Activated T-helper 9 cell treated with anti-CD3 and anti-CD28 coated beads, Interleukin-2, amount 50 U/mL, for 16 hours (primary cell): ENCODE measurements around the gene PPP1R1B.

Source experiments
- DNase-seq: peaks from one replicate; pipeline ENCODE4 v3.0.0-alpha.2; 2020; ENCODE audit warnings: low read depth

PPP1R1B gene

DNA sequence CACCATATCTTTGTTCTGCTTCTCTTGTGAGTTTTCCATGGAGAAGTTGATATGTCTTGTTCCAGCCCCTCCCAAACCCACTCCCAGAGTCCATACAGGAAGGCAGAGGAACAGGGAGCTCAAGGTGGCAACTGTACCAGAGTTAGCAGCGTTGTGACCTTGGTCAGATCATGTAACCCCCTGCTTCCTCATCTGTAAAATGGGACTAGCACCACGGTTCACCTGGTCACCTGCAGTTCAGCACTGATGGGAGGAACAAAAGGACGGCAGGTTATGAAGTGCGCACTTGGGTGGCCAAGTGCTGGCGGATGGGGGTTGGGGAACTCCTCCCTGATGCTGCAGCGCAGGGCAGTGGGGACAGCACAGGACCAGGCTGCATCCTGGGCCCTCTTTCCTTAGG, 11.3 kb upstream of the PPP1R1B start:
- no peak for DNase-seq

DNA sequence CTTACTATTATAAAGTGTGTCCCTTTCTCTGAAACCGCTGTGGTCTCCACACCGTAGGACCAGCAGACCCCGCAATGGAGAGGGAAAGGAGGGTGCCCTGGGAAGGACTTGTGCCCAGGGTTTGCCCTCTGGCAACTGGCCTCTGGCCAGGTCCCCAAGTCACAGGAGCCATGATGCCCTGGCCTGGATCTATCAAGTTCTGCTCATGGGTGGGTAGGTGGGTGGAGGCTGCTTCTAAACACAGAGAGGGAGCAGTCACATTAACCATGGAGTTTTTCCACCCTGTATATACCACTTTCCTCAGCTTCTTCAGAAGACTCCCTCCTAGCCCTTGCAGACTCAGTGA, 9.7 kb upstream of the PPP1R1B start:
- DNase-seq, result no peak

GRCh38 chr17:39617446-39618245, 9.1 kb upstream of the PPP1R1B start:
- DNase-seq, result peak; percentile 38

DNA sequence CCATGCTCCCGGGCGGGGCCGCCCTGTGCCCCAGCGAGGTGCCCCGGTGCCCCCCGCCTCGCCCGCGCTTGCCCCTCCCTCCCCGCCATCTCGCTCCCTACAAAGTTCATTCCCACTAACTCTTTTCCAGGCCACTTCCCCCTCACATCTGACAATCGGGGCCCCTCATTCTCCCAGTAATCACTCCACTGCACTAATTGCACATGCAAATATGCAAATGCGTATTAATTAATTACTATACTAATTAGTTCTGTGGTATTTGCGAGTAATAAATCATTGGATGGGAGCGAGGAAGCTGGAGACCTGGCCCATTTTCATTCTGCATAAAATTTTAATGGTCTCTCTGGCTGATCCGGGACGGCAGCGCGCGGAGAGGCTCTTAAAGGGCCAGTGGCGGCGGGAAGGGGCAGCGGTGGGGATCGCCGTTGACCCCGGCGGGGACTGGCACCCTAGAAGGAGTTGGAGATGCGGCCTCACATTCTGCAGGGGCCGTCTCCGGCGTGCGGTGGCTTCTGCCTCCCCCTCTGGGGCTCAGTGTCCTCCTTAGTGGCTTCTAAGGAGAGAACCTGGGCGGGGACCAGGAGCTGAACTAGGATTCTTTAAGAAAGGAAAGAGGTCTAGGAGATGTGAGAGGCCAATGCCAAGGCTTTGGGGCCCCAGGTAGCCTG, 8.4 kb upstream of the PPP1R1B start:
- no peak for DNase-seq

DNA sequence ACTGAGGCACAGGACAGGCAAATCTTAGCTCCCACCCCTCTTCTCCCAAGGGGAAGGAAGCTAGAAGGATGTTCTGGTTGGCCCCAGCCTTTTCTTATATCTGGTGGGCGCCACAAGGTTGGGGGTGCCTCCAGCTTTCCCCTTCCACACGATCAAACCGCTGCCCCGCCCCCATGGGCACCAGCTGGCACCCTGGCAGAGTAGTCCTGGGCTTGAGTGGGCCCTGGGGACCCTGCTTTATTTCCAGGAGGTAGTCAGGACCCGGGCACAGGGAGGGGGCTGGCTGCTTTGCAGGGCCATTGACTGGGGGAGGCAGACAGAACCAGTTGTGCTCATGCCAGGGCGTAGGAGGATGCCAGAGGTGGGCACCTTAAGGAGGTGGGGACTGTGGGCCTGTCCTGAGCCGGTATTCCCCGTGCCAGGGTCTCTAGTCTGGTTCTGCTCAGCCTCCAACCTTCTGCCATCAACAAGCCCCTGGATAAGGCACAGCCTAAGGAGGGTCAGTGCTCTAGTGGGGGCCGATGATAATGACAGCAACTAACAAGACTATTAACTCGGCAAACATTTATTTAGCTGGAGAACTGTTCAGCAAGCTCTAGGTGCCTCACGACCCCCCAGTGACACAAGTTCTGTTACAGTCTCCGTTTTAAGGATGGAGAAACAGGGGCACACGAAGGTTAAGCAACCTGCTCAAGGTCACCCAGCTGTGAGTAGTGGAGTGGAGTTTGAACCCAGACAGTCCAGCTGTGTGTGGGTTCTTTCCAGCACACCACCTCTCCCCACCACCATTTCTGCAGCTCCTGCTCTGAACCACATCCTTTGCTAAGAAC, 7.6 kb upstream of the PPP1R1B start:
- no peak for DNase-seq

GRCh38 chr17:39619786-39620101, 7.0 kb upstream of the PPP1R1B start:
- no peak for DNase-seq

GRCh38 chr17:39621523-39622379, 5.0 kb upstream of the PPP1R1B start:
- peak; percentile 81 for DNase-seq

DNA sequence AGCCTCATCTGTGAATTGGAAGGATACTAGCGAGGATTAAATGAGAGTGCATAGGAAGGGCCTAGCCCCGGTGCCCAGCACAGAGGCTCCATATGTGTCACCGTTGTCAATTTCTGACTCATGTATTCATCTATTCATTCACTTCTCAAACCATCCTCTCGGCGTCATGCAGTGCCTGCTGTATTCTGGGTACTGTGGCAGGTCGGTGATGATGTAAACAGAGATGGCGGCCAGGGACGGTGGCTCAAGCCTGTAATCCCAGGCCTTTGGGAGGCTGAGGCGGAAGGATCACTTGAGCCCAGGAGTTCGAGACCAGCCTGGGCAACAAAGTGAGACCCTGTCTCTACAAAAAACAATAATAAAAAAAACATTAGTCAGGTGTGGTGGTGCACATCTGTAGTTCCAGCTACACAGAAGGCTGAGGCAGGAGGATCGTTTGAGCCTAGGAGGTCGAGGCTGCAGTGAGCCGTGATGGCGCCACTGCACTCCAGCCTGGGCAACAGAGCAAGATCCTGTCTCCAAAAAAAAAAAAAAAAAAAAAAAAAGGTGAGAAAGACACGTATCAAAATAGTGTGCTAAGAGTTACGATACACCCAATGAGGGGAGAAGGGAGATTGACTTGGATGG, 4.3 kb upstream of the PPP1R1B start:
- DNase-seq, result peak; percentile 37

- DNase-seq, result peak; percentile 76
Observed at GRCh38 chr17:39623356-39623950, 3.3 kb upstream of the PPP1R1B start.

- DNase-seq, result no peak
Observed at GRCh38 chr17:39624313-39624712, 2.4 kb upstream of the PPP1R1B start.

GRCh38 chr17:39625198-39625785, 1.5 kb upstream of the PPP1R1B start:
- no peak for DNase-seq

- no peak for DNase-seq
Observed at GRCh38 chr17:39627047-39627711, 427 bp downstream of the PPP1R1B start.

DNA sequence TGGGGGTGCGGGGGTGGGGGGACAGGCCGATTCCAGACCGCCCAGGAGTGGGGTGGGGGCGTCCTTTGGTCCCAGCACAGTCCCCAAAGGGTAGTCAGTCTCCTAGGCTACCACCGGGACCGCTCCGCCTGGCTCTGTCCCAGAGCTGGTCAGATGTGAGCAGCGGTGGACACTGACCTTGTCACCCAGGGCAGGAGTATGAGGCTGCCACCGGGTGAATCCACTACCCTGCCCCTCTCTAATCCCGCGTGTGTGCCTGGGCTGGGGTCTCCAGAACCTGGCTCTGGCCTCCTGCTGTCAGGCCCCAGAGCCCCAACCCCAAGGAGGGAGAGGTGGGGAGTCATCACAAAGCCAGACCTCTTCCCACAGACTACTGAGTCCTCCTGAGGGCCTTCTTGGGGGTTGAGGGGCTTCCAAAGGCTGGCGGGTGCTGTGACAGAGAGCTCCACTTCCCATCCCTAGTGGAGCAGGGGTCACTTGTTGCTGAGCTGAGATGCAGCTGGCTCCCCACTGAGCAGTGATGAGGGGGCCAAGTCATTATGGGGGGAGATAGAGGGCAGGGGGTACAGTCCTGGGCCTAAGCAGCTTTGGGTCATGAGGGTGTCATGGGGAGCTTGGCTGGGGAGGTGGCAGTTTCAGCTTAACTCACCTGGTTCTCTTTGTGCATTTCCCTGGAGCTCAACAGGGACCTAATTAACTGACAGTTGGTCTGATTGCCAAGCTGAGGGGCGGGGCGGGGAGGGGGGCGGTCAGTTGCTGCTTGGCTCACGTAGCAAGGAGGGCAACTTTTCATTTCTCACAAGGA, 1.2 kb downstream of the PPP1R1B start:
- no peak for DNase-seq

DNA sequence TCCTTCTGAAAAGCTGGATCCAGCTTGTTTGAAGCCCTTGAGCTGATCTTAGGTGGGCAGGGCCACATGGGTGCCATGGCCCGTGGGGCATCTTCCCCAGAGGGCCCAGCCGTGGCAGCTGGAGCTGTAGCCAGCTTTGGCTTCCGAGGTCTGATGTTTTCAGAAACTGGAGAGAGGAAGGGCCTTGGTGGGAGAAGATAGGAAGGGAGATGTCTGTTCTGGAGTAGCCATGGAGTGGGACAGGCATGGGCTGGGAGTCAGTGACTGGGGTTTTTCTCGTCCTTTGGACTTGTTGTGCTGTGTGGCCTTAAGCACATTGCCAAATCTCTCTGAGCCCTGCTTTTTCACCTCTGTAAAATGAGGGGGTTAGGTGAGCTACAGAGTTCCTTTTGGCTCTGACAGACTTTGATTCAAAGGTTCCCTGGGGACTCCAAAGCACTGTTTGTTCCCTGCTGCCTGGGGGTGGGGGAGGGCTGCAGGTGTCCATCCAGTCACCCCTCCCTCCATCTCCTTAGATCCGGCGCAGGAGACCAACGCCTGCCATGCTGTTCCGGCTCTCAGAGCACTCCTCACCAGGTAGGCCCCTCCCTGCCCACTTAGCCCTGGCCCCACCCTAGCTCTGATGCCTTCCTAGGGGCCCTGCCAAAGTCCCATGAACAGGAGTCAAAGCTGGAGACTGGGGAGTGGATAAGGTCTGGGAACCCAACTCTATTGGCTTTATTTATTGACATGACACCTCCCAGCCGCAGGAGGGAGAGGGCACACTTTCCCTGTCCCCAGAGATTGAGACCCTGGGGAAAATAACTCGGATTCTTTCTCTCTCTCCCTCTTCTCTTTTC, 2.1 kb downstream of the PPP1R1B start:
- DNase-seq, result no peak

DNA sequence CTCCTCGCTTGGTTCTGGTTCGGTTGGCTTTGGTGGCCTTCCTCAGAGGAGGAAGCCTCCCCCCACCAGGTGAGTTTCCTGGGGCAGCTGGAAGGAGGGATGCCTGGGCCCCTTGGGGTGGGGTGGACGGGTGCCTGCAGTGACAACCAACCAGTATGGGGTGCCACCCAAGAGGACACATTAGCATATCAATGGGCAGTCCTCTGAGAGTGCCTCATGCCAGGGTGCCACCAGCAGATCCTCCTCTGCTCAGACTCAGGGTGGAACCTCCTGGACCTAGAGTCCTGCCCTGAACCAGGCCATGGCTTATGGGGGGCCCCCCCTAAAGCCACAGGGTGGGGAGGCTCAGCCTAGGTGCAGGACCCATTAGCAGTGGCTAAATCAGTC, 2.7 kb downstream of the PPP1R1B start:
- DNase-seq, result no peak

DNA sequence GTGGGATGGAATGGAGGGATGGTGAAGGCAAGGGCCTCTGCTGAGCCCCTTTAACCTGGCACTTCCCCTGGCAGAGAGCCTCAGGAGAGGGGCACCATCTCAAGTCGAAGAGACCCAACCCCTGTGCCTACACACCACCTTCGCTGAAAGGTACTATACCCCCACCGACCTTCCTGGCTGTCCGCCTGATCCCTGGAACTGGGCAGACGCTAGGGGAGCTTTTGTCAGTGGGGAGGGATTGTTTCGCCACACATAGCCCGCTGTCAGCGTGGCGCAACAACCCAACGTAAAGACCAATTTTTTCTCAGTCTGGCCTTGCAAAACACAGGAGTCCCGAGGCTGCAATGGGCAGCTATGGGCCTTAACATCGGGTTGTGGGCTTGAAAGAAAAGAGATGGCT, 3.1 kb downstream of the PPP1R1B start:
- no peak for DNase-seq

DNA sequence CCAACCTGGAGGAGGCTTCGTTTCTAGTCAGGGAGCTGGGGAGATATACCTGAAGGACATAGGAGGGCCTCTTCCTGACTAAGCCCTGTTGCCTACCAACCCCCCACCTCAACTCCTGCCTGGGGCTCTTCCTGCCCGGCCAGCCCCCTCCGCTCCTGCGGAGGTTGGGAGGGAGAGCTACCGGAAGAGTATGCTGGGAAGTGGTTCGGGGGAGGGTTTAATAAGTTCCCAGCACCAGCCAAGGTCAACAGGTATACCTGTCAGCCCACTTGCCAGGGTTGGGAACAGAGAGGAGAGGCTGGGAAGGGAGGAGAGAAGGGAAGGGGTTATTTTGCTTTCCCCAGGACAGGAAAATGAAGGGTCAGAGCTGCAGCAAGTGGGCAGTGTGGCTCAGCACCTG, 4.7 kb downstream of the PPP1R1B start:
- DNase-seq, result no peak

GRCh38 chr17:39632153-39632941, 5.6 kb downstream of the PPP1R1B start:
- DNase-seq, result no peak
